NCI-H2107 treated with DMSO at 0.1 percent for 48 hours (cell line): ENCODE data around the gene NUP214.
"Not testable (repeated sequence)": the region's sequence is repeated elsewhere in the genome, so short reads cannot be mapped to it uniquely, and the experiment has no call there.

ENCODE experiments used
- DNase-seq: peaks from one replicate; lab custom pipeline; 2025; ENCODE audit not compliant: unreplicated experiment; lab: John Stamatoyannopoulos, UW

Gene NUP214

GRCh38 chr9:131158673-131159072 is 33.3 kb downstream of the NUP214 start:
- not testable (repeated sequence) for DNase-seq

GRCh38 chr9:131160416-131161112 is 35.2 kb downstream of the NUP214 start:
- no peak for DNase-seq

GRCh38 chr9:131161585-131161984 is 36.2 kb downstream of the NUP214 start:
- DNase-seq = no peak

- DNase-seq = no peak
Observed at GRCh38 chr9:131162886-131163285, 37.5 kb downstream of the NUP214 start.

GRCh38 chr9:131165523-131165922 is 40.1 kb downstream of the NUP214 start:
- no peak for DNase-seq

- DNase-seq = peak; percentile 2
Observed at GRCh38 chr9:131167146-131167692, 41.8 kb downstream of the NUP214 start.

- DNase-seq = no peak
Observed at GRCh38 chr9:131167936-131168335, 42.5 kb downstream of the NUP214 start.

GRCh38 chr9:131169563-131170240 is 44.3 kb downstream of the NUP214 start:
- DNase-seq = no peak

GRCh38 chr9:131173995-131174394 is 48.6 kb downstream of the NUP214 start:
- no peak for DNase-seq

GRCh38 chr9:131174681-131175239 is 49.4 kb downstream of the NUP214 start:
- no peak for DNase-seq

GRCh38 chr9:131177898-131178297 is 52.5 kb downstream of the NUP214 start:
- DNase-seq = no peak

GRCh38 chr9:131178382-131178781 is 53.0 kb downstream of the NUP214 start:
- DNase-seq = peak; percentile 40

GRCh38 chr9:131178926-131179325 is 53.5 kb downstream of the NUP214 start:
- no peak for DNase-seq

GRCh38 chr9:131179561-131180219 is 54.3 kb downstream of the NUP214 start:
- no peak for DNase-seq

GRCh38 chr9:131180454-131180853 is 55.1 kb downstream of the NUP214 start:
- no peak for DNase-seq

GRCh38 chr9:131181091-131181681 is 55.8 kb downstream of the NUP214 start:
- DNase-seq = no peak

- no peak for DNase-seq
Observed at GRCh38 chr9:131185924-131186323, 60.5 kb downstream of the NUP214 start.

GRCh38 chr9:131186622-131187021 is 61.2 kb downstream of the NUP214 start:
- DNase-seq = no peak

GRCh38 chr9:131187957-131188356 is 62.6 kb downstream of the NUP214 start:
- DNase-seq = no peak

- DNase-seq = no peak
Observed at GRCh38 chr9:131188976-131189375, 63.6 kb downstream of the NUP214 start.

- DNase-seq = no peak
Observed at GRCh38 chr9:131190191-131190590, 64.8 kb downstream of the NUP214 start.
